ENCODE results near the gene CHD8. TPM values are rescaled to one million over a fixed set of nuclear protein-coding genes. Genes with fewer than 3 reads are reported as not detected.

The CHD8 gene
- total RNA-seq, 1 donor from 2014 or later = 126 TPM

DNA sequence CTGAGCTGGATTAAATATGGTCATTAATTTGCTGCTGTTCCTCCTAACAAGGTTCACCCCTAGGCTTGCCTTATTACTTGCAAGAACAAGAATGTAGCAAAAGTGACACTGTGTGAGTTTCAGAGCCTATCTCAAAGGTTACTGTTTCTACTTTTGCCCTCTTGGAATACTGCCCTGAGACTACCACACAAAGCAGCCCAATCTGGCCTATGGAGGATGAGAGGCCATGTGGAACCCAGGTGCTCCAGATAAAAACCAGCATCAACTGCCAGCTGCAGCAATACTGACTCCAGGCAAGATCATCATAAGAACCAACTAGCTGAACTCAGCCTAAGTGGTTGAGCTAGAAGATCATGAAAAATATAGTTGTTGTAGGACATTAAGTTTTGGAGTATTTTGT lies 49.7 kb downstream of the CHD8 start:
- no peaks in the 10 kb centered on the region for H3K4me1 Mint-ChIP-seq
- H3K4me3 Mint-ChIP-seq = no peak overlapping the region
- H3K9me3 Mint-ChIP-seq = no peaks in the 10 kb centered on the region
- H3K27ac Mint-ChIP-seq = no peak overlapping the region
- TF ChIP-seq, protein P1, sequence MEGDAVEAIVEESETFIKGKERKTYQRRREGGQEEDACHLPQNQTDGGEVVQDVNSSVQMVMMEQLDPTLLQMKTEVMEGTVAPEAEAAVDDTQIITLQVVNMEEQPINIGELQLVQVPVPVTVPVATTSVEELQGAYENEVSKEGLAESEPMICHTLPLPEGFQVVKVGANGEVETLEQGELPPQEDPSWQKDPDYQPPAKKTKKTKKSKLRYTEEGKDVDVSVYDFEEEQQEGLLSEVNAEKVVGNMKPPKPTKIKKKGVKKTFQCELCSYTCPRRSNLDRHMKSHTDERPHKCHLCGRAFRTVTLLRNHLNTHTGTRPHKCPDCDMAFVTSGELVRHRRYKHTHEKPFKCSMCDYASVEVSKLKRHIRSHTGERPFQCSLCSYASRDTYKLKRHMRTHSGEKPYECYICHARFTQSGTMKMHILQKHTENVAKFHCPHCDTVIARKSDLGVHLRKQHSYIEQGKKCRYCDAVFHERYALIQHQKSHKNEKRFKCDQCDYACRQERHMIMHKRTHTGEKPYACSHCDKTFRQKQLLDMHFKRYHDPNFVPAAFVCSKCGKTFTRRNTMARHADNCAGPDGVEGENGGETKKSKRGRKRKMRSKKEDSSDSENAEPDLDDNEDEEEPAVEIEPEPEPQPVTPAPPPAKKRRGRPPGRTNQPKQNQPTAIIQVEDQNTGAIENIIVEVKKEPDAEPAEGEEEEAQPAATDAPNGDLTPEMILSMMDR (IDR thresholded peaks at IDR 0.05; ENCODE audit: unreplicated experiment) = no peak
- H3K27me3 Mint-ChIP-seq (ENCODE audit: low read depth) = no peaks in the 10 kb centered on the region
- H3K36me3 Mint-ChIP-seq = peaks cover 69% of the 10 kb centered on the region
- no peak for DNase-seq (ENCODE audit: low spot score in 2 of 2, unreplicated experiment in 2 of 2)

DNA sequence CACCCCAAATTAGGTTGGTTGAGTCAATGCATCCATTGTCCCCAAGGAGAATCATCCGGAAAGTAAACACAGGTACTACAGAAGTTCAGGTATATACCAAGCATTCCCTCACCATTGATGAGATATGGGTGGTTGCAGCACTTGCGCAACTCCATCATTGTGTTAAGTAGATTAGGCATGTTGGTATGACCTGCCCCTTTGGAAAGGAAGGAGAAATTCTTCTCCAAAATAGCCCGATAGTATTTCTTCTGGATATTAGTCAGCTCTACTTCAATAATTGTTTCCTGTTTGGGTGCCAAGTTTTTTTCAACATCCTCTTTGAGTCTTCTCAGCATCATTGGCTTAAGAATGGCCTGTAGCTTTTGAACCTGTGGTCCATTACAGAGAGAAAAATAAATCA lies 50.8 kb downstream of the CHD8 start:
- Mint-ChIP-seq H3K4me1 (no peaks in the 10 kb centered on the region), H3K27me3 (ENCODE audit: low read depth) (no peaks in the 10 kb centered on the region), H3K36me3 (peaks cover 70% of the 10 kb centered on the region), H3K27ac (no peak overlapping the region), H3K4me3 (no peak overlapping the region), H3K9me3 (no peaks in the 10 kb centered on the region)
- DNase-seq (ENCODE audit: low spot score in 2 of 2, unreplicated experiment in 2 of 2) = no peak
- TF ChIP-seq, protein P1 (IDR thresholded peaks at IDR 0.05; ENCODE audit: unreplicated experiment) = no peak

DNA sequence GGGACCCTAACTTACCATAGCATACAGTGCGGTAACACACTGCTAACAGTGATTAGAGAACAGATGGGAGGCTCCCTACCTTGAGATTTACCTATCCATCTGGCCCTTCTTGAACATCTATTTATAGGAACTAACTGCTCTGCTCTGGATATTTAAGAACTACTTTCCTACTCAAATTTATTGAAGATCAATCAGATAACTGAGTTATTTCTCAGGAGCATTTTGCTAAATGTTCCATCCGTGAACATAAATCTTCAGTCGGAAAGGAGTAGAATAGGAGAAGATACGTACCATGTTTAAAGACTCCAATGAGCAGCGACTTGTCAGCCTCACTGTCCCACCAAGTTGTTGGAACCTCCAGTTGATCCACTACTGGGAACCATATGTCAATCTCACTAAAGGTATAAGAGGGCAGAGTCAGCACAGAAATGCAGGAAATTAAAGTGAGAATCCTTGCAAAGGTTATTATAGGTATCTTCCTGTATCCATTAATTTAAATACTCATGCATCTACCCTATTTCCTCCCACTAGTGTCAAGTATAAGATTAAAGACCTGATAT lies 56.5 kb downstream of the CHD8 start:
- no peaks in the 10 kb centered on the region for H3K9me3 Mint-ChIP-seq
- TF ChIP-seq, protein P1 (IDR thresholded peaks at IDR 0.05; ENCODE audit: unreplicated experiment) = no peak
- H3K27ac Mint-ChIP-seq = no peak overlapping the region
- no peak for DNase-seq (ENCODE audit: low spot score in 2 of 2, unreplicated experiment in 2 of 2)
- H3K27me3 Mint-ChIP-seq (ENCODE audit: low read depth) = no peaks in the 10 kb centered on the region
- peaks cover 65% of the 10 kb centered on the region for H3K36me3 Mint-ChIP-seq
- H3K4me3 Mint-ChIP-seq = no peak overlapping the region
- no peaks in the 10 kb centered on the region for H3K4me1 Mint-ChIP-seq

DNA sequence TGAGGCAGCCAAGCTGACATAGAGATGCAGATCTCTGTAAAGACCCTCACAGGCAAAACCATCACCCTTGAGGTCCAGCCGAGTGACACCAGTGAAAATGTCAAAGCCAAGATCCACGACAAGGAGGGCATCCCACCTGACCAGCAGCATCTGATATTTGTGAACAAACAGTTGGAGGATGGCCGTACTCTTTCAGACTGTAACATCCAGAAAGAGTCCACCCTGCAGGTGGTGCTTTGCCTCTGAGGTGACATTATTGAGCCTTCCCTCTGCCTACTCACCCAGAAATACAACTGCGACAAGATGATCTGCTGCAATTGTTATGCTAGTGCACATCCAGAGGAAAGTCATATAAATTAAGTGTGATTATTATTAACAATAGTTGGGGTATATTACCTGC lies 57.0 kb downstream of the CHD8 start:
- Mint-ChIP-seq H3K9me3 (no peaks in the 10 kb centered on the region), H3K27ac (no peak overlapping the region), H3K36me3 (peaks cover 68% of the 10 kb centered on the region), H3K27me3 (ENCODE audit: low read depth) (no peaks in the 10 kb centered on the region), H3K4me3 (no peak overlapping the region), H3K4me1 (no peaks in the 10 kb centered on the region)
- DNase-seq (ENCODE audit: low spot score in 2 of 2, unreplicated experiment in 2 of 2) = no peak
- TF ChIP-seq, protein P1 (IDR thresholded peaks at IDR 0.05; ENCODE audit: unreplicated experiment) = no peak

DNA sequence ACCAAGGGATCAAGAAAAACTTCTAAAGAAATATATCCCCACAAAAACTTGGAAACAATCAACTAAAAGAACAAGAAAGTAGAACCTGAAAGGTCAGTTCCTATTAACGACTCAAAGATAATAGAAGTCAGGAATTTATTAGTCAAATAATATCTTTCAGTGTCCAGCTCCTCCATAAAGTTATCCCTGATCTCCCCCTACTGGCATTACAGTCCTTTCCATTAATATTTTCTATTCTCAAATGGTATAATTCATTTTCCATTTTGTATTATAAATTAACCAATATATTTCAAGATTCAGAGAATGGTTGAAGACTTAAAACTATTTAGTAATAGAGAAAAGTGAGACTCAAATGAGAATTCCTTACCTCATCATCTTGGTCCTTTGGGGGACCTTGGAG lies 60.5 kb downstream of the CHD8 start:
- H3K27me3 Mint-ChIP-seq (ENCODE audit: low read depth) = no peaks in the 10 kb centered on the region
- no peak for DNase-seq (ENCODE audit: low spot score in 2 of 2, unreplicated experiment in 2 of 2)
- H3K4me1 Mint-ChIP-seq = no peaks in the 10 kb centered on the region
- H3K36me3 Mint-ChIP-seq = peaks cover 68% of the 10 kb centered on the region
- no peak overlapping the region for H3K27ac Mint-ChIP-seq
- H3K9me3 Mint-ChIP-seq = no peaks in the 10 kb centered on the region
- TF ChIP-seq, protein P1 (IDR thresholded peaks at IDR 0.05; ENCODE audit: unreplicated experiment) = no peak
- no peak overlapping the region for H3K4me3 Mint-ChIP-seq

Data from mesothelial cell of epicardium (in vitro differentiated cells).